C4-2B (cell line): ENCODE data around the gene LRRC8B.
"Not testable (repeated sequence)": the region's sequence is repeated elsewhere in the genome, so short reads cannot be mapped to it uniquely, and the experiment has no call there.

Experiments
- ZFX ChIP-seq: fragments of 450-650 bp; IDR thresholded peaks from 2 replicates; pipeline ENCODE4 v1.6.1; 2017
- TF ChIP-seq, protein P1 (sequence below): fragments of 450-650 bp; conservative IDR thresholded peaks from 2 replicates; pipeline ENCODE4 v1.5.1; 2017; ENCODE audit warnings: mild to moderate bottlenecking

DNA sequence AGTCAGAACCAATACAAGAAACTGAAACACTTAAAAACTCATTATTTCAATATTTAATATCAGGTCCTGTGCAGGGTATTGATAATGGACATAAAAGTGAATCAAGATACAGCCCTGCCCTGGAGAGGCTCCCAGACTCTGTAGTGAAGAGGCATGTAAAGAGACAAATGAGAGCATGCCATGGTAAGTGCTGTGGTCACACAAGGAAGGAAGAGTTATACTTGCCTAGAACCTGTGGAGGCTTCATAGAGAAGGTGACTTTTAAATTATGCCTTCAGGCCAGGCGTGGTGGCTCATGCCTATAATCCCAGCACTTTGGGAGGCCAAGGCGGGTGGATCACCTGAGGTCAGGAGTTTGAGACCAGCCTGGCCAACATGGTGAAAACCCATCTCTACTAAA, 105.0 kb downstream of the LRRC8B start:
- TF ChIP-seq, protein P1, sequence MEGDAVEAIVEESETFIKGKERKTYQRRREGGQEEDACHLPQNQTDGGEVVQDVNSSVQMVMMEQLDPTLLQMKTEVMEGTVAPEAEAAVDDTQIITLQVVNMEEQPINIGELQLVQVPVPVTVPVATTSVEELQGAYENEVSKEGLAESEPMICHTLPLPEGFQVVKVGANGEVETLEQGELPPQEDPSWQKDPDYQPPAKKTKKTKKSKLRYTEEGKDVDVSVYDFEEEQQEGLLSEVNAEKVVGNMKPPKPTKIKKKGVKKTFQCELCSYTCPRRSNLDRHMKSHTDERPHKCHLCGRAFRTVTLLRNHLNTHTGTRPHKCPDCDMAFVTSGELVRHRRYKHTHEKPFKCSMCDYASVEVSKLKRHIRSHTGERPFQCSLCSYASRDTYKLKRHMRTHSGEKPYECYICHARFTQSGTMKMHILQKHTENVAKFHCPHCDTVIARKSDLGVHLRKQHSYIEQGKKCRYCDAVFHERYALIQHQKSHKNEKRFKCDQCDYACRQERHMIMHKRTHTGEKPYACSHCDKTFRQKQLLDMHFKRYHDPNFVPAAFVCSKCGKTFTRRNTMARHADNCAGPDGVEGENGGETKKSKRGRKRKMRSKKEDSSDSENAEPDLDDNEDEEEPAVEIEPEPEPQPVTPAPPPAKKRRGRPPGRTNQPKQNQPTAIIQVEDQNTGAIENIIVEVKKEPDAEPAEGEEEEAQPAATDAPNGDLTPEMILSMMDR = not testable (repeated sequence)
- not testable (repeated sequence) for TF ChIP-seq ZFX
